Measurements from ENCODE around the gene RASSF6. TPM values are rescaled to one million over a fixed set of nuclear protein-coding genes. Genes with fewer than 3 reads are reported as not detected.

RASSF6 gene
- polyA plus RNA-seq, 1 of the 3 experiments (the other 2 are of a cell fraction) = not detected

GRCh38 chr4:73609706-73610105 is 10.5 kb downstream of the RASSF6 start:
- POLR2A ChIA-PET = no interaction called here
- H3K4me2 ChIP-seq = no peak overlapping the region
- no peak for TF ChIP-seq GATA2 (CRISPR knock-in tag; IDR thresholded peaks at IDR 0.05)
- no peak for TF ChIP-seq TEAD4 (IDR thresholded peaks at IDR 0.05; ENCODE audit: borderline replicate concordance, insufficient read depth)
- no peak for TF ChIP-seq GABPA (IDR thresholded peaks at IDR 0.05; ENCODE audit: low read depth)
- no peak for TF ChIP-seq EP300 (IDR thresholded peaks at IDR 0.05; ENCODE audit: borderline replicate concordance in 1 of 2, low read depth in 1 of 2, low read length in 1 of 2)
- no peak for TF ChIP-seq FOXM1 (IDR thresholded peaks at IDR 0.05; ENCODE audit: low read depth)
- no peak for TF ChIP-seq MEF2A (IDR thresholded peaks at IDR 0.05; ENCODE audit: borderline replicate concordance, low read depth)
- no peak for TF ChIP-seq SIN3A (IDR thresholded peaks at IDR 0.05; ENCODE audit: borderline replicate concordance, low read depth, low read length)

DNA sequence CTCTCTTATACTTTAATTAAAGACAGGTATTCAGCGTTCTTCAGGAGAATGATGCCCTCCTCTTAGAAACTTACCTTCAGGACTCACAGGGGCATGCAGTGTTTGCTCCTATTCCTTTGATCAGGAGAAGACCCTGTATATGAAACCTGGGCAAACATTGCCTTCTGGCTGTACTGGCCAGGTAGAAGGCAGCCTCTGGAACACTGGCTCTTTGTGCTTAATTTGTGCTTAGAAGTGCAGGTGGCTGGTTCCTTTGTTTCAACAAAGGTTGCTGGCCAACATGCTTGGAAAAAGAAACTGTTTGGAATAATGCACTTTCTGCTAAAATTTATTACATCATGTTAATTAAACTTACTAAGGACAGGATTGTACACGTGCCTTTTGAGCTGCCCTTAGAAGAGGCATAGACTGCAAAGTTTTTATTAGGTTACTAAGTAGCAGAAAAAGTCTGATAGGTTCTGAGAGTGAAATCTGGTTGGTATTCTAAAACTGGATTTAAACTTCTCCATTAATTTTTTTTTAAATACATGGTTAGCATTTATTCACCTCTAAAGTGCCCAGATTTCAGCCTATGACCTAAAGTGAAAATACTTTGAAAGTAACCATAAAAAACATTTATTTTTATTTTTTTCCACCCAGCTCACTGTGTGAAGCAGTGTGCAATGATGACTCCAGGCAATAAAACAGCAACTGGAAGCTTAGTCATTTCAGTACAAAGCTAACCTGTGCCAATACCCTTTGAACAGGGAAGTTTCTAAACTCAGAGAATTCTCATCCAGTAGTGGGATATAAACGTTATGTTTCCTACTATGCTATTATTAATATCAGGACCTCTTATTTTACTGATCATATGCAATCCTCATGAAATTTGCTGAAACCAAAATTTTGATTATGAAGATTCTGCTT is 11.3 kb downstream of the RASSF6 start:
- Histone ChIP-seq H3K9ac (no peak overlapping the region), H3K4me1 (ENCODE audit: control insufficient read depth in 1 of 2, insufficient read depth in 2 of 2, low read depth in 1 of 2, low read length in 1 of 2) (no peaks in the 10 kb centered on the region), H3K9me3 (no peaks in the 10 kb centered on the region), H3F3A (replicated peaks; ENCODE audit: insufficient read depth) (no peaks in the 10 kb centered on the region), H3K79me2 (ENCODE audit: insufficient read depth) (no peaks in the 10 kb centered on the region), H2AFZ (ENCODE audit: low read depth) (no peak overlapping the region), H3K36me3 (replicated peaks in 1 of 2; ENCODE audit: control insufficient read depth in 1 of 2, insufficient read depth in 2 of 2, low read length in 1 of 2) (no peaks in the 10 kb centered on the region), H3K9me2 (no peaks in the 10 kb centered on the region), H3K27me3 (ENCODE audit: insufficient read depth) (peaks cover 11% of the 10 kb centered on the region), H4K20me1 (ENCODE audit: insufficient read depth) (no peaks in the 10 kb centered on the region), H3K4me3 (ENCODE audit: low read depth in 2 of 2, low read length in 1 of 2) (no peak overlapping the region), H3K27ac (ENCODE audit: low read depth in 2 of 2, low read length in 1 of 2) (no peak overlapping the region), H3K4me2 (no peak overlapping the region)
- 0% methylated on average over 3 of the region's 3 CpGs for WGBS (ENCODE audit: low lambda C conversion rate)
- ChIA-PET CTCF (interaction anchor here (1.2 kb wide), 1 partner anchor 35 kb away, joined by 4 read pairs; no protein-coding TSS in a partner anchor), POLR2A (no interaction called here)
- DNase-seq = no peak
- TF ChIP-seq POLR2AphosphoS5 (IDR thresholded peaks at IDR 0.05; ENCODE audit: low read depth, low read length) (no peak), FOXJ3 (CRISPR knock-in tag; IDR thresholded peaks at IDR 0.05) (no peak), PBX3 (IDR thresholded peaks at IDR 0.05) (no peak), GATA2 (CRISPR knock-in tag; IDR thresholded peaks at IDR 0.05) (no peak), ZBTB33 (IDR thresholded peaks at IDR 0.05; ENCODE audit: borderline replicate concordance, low read depth) (no peak), IRF3 (IDR thresholded peaks at IDR 0.05; ENCODE audit: low read depth, low read length) (no peak), USF2 (IDR thresholded peaks at IDR 0.05; ENCODE audit: borderline replicate concordance, low read depth, low read length) (no peak), RXRA (IDR thresholded peaks at IDR 0.05; ENCODE audit: borderline replicate concordance, low read depth) (no peak)
- TF ChIP-seq, protein P1, sequence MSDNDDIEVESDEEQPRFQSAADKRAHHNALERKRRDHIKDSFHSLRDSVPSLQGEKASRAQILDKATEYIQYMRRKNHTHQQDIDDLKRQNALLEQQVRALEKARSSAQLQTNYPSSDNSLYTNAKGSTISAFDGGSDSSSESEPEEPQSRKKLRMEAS (IDR thresholded peaks at IDR 0.05; ENCODE audit: low read depth) = no peak
- TF ChIP-seq, protein P2, sequence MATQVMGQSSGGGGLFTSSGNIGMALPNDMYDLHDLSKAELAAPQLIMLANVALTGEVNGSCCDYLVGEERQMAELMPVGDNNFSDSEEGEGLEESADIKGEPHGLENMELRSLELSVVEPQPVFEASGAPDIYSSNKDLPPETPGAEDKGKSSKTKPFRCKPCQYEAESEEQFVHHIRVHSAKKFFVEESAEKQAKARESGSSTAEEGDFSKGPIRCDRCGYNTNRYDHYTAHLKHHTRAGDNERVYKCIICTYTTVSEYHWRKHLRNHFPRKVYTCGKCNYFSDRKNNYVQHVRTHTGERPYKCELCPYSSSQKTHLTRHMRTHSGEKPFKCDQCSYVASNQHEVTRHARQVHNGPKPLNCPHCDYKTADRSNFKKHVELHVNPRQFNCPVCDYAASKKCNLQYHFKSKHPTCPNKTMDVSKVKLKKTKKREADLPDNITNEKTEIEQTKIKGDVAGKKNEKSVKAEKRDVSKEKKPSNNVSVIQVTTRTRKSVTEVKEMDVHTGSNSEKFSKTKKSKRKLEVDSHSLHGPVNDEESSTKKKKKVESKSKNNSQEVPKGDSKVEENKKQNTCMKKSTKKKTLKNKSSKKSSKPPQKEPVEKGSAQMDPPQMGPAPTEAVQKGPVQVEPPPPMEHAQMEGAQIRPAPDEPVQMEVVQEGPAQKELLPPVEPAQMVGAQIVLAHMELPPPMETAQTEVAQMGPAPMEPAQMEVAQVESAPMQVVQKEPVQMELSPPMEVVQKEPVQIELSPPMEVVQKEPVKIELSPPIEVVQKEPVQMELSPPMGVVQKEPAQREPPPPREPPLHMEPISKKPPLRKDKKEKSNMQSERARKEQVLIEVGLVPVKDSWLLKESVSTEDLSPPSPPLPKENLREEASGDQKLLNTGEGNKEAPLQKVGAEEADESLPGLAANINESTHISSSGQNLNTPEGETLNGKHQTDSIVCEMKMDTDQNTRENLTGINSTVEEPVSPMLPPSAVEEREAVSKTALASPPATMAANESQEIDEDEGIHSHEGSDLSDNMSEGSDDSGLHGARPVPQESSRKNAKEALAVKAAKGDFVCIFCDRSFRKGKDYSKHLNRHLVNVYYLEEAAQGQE (IDR thresholded peaks at IDR 0.05; ENCODE audit: low read depth, low read length) = no peak

More at GRCh38 chr4:73609706-73610105, 10.5 kb downstream of the RASSF6 start:
- no peaks in the 10 kb centered on the region for H3K36me3 ChIP-seq (replicated peaks in 1 of 2; ENCODE audit: control insufficient read depth in 1 of 2, insufficient read depth in 2 of 2, low read length in 1 of 2)
- H2AFZ ChIP-seq (ENCODE audit: low read depth) = no peak overlapping the region
- H3K4me1 ChIP-seq (ENCODE audit: control insufficient read depth in 1 of 2, insufficient read depth in 2 of 2, low read depth in 1 of 2, low read length in 1 of 2) = no peaks in the 10 kb centered on the region
- H3K9me2 ChIP-seq = no peaks in the 10 kb centered on the region
- no peaks in the 10 kb centered on the region for H3K79me2 ChIP-seq (ENCODE audit: insufficient read depth)
- CTCF ChIA-PET = interaction anchor here (1.2 kb wide), 1 partner anchor 36 kb away, joined by 4 read pairs; no protein-coding TSS in a partner anchor
- H3K9ac ChIP-seq = no peak overlapping the region
- H3K4me3 ChIP-seq (ENCODE audit: low read depth in 2 of 2, low read length in 1 of 2) = no peak overlapping the region
- no peak for DNase-seq
- H3F3A ChIP-seq (replicated peaks; ENCODE audit: insufficient read depth) = no peaks in the 10 kb centered on the region
- peaks cover 6% of the 10 kb centered on the region for H3K27me3 ChIP-seq (ENCODE audit: insufficient read depth)
- H4K20me1 ChIP-seq (ENCODE audit: insufficient read depth) = no peaks in the 10 kb centered on the region
- WGBS (ENCODE audit: low lambda C conversion rate) = 0% methylated on average over 1 of the region's 1 CpG
- no peak overlapping the region for H3K27ac ChIP-seq (ENCODE audit: low read depth in 2 of 2, low read length in 1 of 2)
- H3K9me3 ChIP-seq = no peaks in the 10 kb centered on the region
